Lower leg skin (tissue), 3 donors: ENCODE measurements around the gene SYT17.

Experiments
- POLR2A ChIP-seq, 2 donors: fragments of 450-650 bp; IDR thresholded peaks; one replicate each; pipeline ENCODE4 v1.6.1; 2016 to 2017; ENCODE audit warnings: antibody characterized with exemption in 2 of 2, mild to moderate bottlenecking in 1 of 2, moderate library complexity in 1 of 2
- TF ChIP-seq, protein P1 (sequence below), 3 donors: fragments of 450-650 bp; IDR thresholded peaks; one replicate each; pipeline ENCODE4 v1.5.1; 2016; ENCODE audit warnings: antibody characterized with exemption in 3 of 3, mild to moderate bottlenecking in 3 of 3, moderate library complexity in 2 of 3

DNA sequence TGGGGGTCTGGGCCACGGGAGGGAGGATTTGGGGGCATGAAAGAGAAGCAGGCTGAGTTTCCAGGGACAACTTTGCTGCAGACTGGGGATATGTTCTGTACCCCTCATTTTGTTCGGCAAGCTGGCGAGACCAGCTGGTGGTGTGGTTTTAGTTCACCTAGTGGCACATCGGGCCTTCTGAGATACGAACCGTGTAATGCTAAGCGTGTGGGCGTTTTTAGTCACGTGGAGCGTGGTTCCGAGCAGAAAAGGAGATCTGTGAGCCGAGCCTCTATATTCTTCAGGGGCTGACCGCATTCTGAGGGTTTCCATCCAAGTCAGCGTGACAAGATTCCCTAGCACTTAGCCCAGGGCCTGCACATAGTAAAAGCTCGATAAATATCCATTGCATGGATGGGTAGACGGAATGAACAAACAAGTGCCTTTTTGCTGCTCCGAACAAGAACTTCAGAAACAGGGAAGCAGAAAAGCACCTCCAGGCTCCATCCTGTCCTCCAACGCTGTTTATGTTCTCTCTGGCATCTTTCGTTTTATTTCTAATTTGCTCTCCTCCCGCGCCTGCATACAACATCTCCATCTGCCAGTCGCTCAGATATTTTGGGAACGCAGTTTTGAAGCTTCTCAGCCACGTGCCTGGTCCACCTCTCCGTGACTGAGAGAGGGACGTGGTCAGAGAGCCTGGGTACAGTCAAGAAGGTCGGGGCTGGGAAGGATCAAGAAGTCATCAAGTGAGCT, 5.8 kb downstream of the SYT17 start:
- TF ChIP-seq, protein P1, sequence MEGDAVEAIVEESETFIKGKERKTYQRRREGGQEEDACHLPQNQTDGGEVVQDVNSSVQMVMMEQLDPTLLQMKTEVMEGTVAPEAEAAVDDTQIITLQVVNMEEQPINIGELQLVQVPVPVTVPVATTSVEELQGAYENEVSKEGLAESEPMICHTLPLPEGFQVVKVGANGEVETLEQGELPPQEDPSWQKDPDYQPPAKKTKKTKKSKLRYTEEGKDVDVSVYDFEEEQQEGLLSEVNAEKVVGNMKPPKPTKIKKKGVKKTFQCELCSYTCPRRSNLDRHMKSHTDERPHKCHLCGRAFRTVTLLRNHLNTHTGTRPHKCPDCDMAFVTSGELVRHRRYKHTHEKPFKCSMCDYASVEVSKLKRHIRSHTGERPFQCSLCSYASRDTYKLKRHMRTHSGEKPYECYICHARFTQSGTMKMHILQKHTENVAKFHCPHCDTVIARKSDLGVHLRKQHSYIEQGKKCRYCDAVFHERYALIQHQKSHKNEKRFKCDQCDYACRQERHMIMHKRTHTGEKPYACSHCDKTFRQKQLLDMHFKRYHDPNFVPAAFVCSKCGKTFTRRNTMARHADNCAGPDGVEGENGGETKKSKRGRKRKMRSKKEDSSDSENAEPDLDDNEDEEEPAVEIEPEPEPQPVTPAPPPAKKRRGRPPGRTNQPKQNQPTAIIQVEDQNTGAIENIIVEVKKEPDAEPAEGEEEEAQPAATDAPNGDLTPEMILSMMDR (IDR thresholded peaks at IDR 0.05): no peak
- TF ChIP-seq POLR2A (IDR thresholded peaks at IDR 0.05): no peak
